ENCODE measurements around the gene SERPING1. TPM values are rescaled to one million over a fixed set of nuclear protein-coding genes. Genes with fewer than 3 reads are reported as not detected.

SERPING1 gene
- total RNA-seq, 1 experiment from 2014 or later: 5.2 TPM

- Histone ChIP-seq H3K4me1 (ENCODE audit: insufficient read depth, low read length, poor library complexity, severe bottlenecking) (peaks cover 18% of the 10 kb centered on the region), H3K27ac (ENCODE audit: low read depth, low read length, poor library complexity, severe bottlenecking) (no peak overlapping the region), H3K27me3 (replicated peaks; ENCODE audit: insufficient read depth, low read depth, low read length, poor library complexity) (peaks cover 9% of the 10 kb centered on the region), H3K36me3 (ENCODE audit: insufficient read depth, low read length, poor library complexity, severe bottlenecking) (no peaks in the 10 kb centered on the region), H3K9me3 (ENCODE audit: low read depth, low read length, poor library complexity, severe bottlenecking) (no peaks in the 10 kb centered on the region), H3K4me3 (ENCODE audit: low read depth, low read length, poor library complexity, severe bottlenecking) (no peak overlapping the region)
- ChIA-PET CTCF (no interaction called here), POLR2A (ENCODE audit: low non-redundant PET) (interaction anchor here (0.6 kb wide), 1 partner anchor 12 kb away, joined by 6 read pairs; no protein-coding TSS in a partner anchor)
- no TSS peak for BruUV-seq (replicated peaks)
- no peak for DNase-seq (ENCODE audit: low spot score)
- TF ChIP-seq EZH2 (IDR thresholded peaks at IDR 0.05; ENCODE audit: borderline replicate concordance, low read depth, low read length, poor library complexity, severe bottlenecking): no peak
- TF ChIP-seq, protein P1, sequence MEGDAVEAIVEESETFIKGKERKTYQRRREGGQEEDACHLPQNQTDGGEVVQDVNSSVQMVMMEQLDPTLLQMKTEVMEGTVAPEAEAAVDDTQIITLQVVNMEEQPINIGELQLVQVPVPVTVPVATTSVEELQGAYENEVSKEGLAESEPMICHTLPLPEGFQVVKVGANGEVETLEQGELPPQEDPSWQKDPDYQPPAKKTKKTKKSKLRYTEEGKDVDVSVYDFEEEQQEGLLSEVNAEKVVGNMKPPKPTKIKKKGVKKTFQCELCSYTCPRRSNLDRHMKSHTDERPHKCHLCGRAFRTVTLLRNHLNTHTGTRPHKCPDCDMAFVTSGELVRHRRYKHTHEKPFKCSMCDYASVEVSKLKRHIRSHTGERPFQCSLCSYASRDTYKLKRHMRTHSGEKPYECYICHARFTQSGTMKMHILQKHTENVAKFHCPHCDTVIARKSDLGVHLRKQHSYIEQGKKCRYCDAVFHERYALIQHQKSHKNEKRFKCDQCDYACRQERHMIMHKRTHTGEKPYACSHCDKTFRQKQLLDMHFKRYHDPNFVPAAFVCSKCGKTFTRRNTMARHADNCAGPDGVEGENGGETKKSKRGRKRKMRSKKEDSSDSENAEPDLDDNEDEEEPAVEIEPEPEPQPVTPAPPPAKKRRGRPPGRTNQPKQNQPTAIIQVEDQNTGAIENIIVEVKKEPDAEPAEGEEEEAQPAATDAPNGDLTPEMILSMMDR (conservative IDR thresholded peaks at IDR 0.05; ENCODE audit: low read depth, low read length): no peak
- intact Hi-C loops (cut with micrococcal nuclease; ENCODE audit: unreplicated experiment): no loop called here
Observed at GRCh38 chr11:57652662-57653061, 55.2 kb downstream of the SERPING1 start.

GRCh38 chr11:57653163-57653562 lies 55.7 kb downstream of the SERPING1 start:
- H3K27ac ChIP-seq (ENCODE audit: low read depth, low read length, poor library complexity, severe bottlenecking): no peak overlapping the region
- TF ChIP-seq EZH2 (IDR thresholded peaks at IDR 0.05; ENCODE audit: borderline replicate concordance, low read depth, low read length, poor library complexity, severe bottlenecking): no peak
- TF ChIP-seq, protein P1 (conservative IDR thresholded peaks at IDR 0.05; ENCODE audit: low read depth, low read length): no peak
- H3K4me1 ChIP-seq (ENCODE audit: insufficient read depth, low read length, poor library complexity, severe bottlenecking): peaks cover 13% of the 10 kb centered on the region
- peaks cover 5% of the 10 kb centered on the region for H3K27me3 ChIP-seq (replicated peaks; ENCODE audit: insufficient read depth, low read depth, low read length, poor library complexity)
- POLR2A ChIA-PET (ENCODE audit: low non-redundant PET): interaction anchor here (0.6 kb wide), 1 partner anchor 12 kb away, joined by 6 read pairs; no protein-coding TSS in a partner anchor
- DNase-seq (ENCODE audit: low spot score): no peak
- H3K4me3 ChIP-seq (ENCODE audit: low read depth, low read length, poor library complexity, severe bottlenecking): no peak overlapping the region
- H3K9me3 ChIP-seq (ENCODE audit: low read depth, low read length, poor library complexity, severe bottlenecking): no peaks in the 10 kb centered on the region
- no TSS peak for BruUV-seq (replicated peaks)
- intact Hi-C loops (cut with micrococcal nuclease; ENCODE audit: unreplicated experiment): no loop called here
- CTCF ChIA-PET: no interaction called here
- no peaks in the 10 kb centered on the region for H3K36me3 ChIP-seq (ENCODE audit: insufficient read depth, low read length, poor library complexity, severe bottlenecking)

DNA sequence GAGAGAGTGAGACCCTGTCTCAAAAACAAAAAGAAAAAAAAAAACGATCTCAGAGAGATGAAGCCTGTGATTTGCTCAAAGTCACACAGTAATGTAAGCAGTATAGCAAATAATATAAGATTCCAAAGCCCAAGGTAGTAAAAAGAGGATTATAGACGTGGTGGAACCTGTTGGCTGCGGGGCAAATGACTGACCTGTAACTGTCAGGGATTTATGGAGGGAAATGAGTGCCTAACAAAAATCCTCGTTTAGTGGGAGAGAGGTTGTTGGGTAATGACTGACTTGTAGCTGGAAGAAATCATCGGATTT lies 59.4 kb downstream of the SERPING1 start:
- BruUV-seq (replicated peaks): TSS peak; percentile 81
- intact Hi-C loops (cut with micrococcal nuclease; ENCODE audit: unreplicated experiment): no loop called here
- H3K9me3 ChIP-seq (ENCODE audit: low read depth, low read length, poor library complexity, severe bottlenecking): no peaks in the 10 kb centered on the region
- POLR2A ChIA-PET (ENCODE audit: low non-redundant PET): no interaction called here
- CTCF ChIA-PET: interaction anchor here (0.6 kb wide), 1 partner anchor 200 kb away, joined by 4 read pairs; no protein-coding TSS in a partner anchor
- no peaks in the 10 kb centered on the region for H3K27me3 ChIP-seq (replicated peaks; ENCODE audit: insufficient read depth, low read depth, low read length, poor library complexity)
- TF ChIP-seq, protein P1 (conservative IDR thresholded peaks at IDR 0.05; ENCODE audit: low read depth, low read length): no peak
- TF ChIP-seq EZH2 (IDR thresholded peaks at IDR 0.05; ENCODE audit: borderline replicate concordance, low read depth, low read length, poor library complexity, severe bottlenecking): no peak
- peaks cover 26% of the 10 kb centered on the region for H3K36me3 ChIP-seq (ENCODE audit: insufficient read depth, low read length, poor library complexity, severe bottlenecking)
- peak overlapping the region; percentile 60 for H3K27ac ChIP-seq (ENCODE audit: low read depth, low read length, poor library complexity, severe bottlenecking)
- no peak for DNase-seq (ENCODE audit: low spot score)
- peak overlapping the region; percentile 63 for H3K4me3 ChIP-seq (ENCODE audit: low read depth, low read length, poor library complexity, severe bottlenecking)
- H3K4me1 ChIP-seq (ENCODE audit: insufficient read depth, low read length, poor library complexity, severe bottlenecking): no peaks in the 10 kb centered on the region

Data from A673 (cell line).